SK-N-SH (cell line): ENCODE data around the gene PDGFC.
A peak's percentile ranks its signal among the peaks of the same experiment; 100 is the strongest.

Source experiments
- EZH2phosphoT487 ChIP-seq: fragments of 200-600 bp; sonication (generic); IDR thresholded peaks from 2 replicates; pipeline ENCODE4 v1.6.1; 2017; ENCODE audit warnings: low read depth, mixed run types, mild to moderate bottlenecking, antibody characterized with exemption, moderate library complexity, borderline replicate concordance
- FOXM1 ChIP-seq: IDR thresholded peaks from 2 replicates; pipeline ENCODE4 v1.4.0; 2012; ENCODE audit warnings: low read depth, mild to moderate bottlenecking
- POLR2AphosphoS5 ChIP-seq: IDR thresholded peaks from 2 replicates; pipeline ENCODE4 v1.6.1; 2012; ENCODE audit warnings: low read depth, low read length
- RCOR1 ChIP-seq: fragments of 150-350 bp; IDR thresholded peaks from 2 replicates; pipeline ENCODE4 v1.6.1; 2017; ENCODE audit warnings: antibody characterized with exemption, low read length
- SIN3A ChIP-seq: IDR thresholded peaks from 2 replicates; pipeline ENCODE4 v1.6.1; 2012; ENCODE audit warnings: low read depth, mild to moderate bottlenecking, low read length, moderate library complexity, borderline replicate concordance
- TAF1 ChIP-seq: IDR thresholded peaks from 2 replicates; pipeline ENCODE4 v1.6.1; 2012; ENCODE audit warnings: low read depth, mild to moderate bottlenecking, low read length, moderate library complexity, borderline replicate concordance
- TCF12 ChIP-seq: IDR thresholded peaks from 2 replicates; pipeline ENCODE4 v1.4.0; 2012
- YY1 ChIP-seq: IDR thresholded peaks from 2 replicates; pipeline ENCODE4 v1.4.0; 2012; ENCODE audit warnings: low read depth, mild to moderate bottlenecking
- TF ChIP-seq, protein P1 (sequence below): fragments of 200-600 bp; sonication (generic); IDR thresholded peaks from 2 replicates; pipeline ENCODE4 v1.6.1; 2017; ENCODE audit warnings: antibody characterized with exemption, mild to moderate bottlenecking, moderate library complexity
- TF ChIP-seq, protein P2 (sequence below): IDR thresholded peaks from 2 replicates; pipeline ENCODE4 v1.4.0; 2012; ENCODE audit warnings: low read depth

DNA sequence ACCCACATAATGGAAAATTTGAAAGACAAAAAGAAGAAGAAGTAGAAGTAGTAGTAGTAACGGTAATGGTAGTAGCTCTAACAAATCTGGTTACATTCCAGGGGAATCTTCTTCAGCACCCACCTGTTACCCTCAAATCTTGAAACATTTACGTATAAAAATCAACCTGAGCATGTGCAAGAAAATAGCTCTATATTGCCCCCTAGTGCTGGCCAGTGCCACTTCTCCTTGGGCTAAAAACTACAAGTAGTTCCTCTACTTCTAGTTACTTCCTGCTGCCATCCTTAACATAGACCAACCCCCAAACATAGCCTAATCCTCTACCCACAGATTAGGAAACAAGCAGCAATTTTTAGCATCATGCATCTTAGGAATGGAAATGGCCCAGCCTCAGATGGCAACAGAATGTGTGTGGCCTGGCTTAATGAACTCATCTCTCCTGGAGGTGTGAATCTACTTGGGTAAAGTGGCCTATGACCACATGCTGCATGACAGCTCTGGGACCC is 3.1 kb downstream of the PDGFC start:
- TF ChIP-seq FOXM1 (no peak), EZH2phosphoT487 (no peak), RCOR1 (0 out of 2 replicates have a peak, but pooled peaks have one; percentile 15), POLR2AphosphoS5 (no peak), YY1 (no peak), SIN3A (no peak), TCF12 (0 out of 2 replicates have a peak, but pooled peaks have one; percentile 28), TAF1 (no peak)
- TF ChIP-seq, protein P1, sequence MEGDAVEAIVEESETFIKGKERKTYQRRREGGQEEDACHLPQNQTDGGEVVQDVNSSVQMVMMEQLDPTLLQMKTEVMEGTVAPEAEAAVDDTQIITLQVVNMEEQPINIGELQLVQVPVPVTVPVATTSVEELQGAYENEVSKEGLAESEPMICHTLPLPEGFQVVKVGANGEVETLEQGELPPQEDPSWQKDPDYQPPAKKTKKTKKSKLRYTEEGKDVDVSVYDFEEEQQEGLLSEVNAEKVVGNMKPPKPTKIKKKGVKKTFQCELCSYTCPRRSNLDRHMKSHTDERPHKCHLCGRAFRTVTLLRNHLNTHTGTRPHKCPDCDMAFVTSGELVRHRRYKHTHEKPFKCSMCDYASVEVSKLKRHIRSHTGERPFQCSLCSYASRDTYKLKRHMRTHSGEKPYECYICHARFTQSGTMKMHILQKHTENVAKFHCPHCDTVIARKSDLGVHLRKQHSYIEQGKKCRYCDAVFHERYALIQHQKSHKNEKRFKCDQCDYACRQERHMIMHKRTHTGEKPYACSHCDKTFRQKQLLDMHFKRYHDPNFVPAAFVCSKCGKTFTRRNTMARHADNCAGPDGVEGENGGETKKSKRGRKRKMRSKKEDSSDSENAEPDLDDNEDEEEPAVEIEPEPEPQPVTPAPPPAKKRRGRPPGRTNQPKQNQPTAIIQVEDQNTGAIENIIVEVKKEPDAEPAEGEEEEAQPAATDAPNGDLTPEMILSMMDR = peak; percentile 91
- TF ChIP-seq, protein P2, sequence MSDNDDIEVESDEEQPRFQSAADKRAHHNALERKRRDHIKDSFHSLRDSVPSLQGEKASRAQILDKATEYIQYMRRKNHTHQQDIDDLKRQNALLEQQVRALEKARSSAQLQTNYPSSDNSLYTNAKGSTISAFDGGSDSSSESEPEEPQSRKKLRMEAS = peak; percentile 53; the same call in 1 of the 2 replicates
